H1 (cell line): ENCODE data around the gene CRHBP. TPM values are rescaled to one million over a fixed set of nuclear protein-coding genes. Genes with fewer than 3 reads are reported as not detected.

Source experiments
- CTCF ChIA-PET: fragments of 300-600 bp; sonication (Branson Sonifier 250); formaldehyde crosslinking; loops from one replicate; lab custom pipeline; 2021; ENCODE audit not compliant: partially characterized antibody; lab: Charles Lee
- POLR2A ChIA-PET: fragments of 300-600 bp; sonication (Branson Sonifier 250); formaldehyde crosslinking; loops from one replicate; lab custom pipeline; 2021; ENCODE audit warnings: inconsistent platforms; ENCODE audit not compliant: partially characterized antibody; lab: Charles Lee
- DNase-seq, 2 experiments: peaks; one replicate each; pipeline versions ENCODE4 v3.0.0 to v3.0.0-alpha.2; 2010 to 2022; ENCODE audit warnings: low spot score in 2 of 2, low read depth in 1 of 2, mixed read lengths in 1 of 2
- FAIRE-seq: peaks from 2 replicates; lab custom pipeline; 2011; peaks lifted over from hg19 to GRCh38; lab: Jason Lieb, UNC
- H2AFZ ChIP-seq: 2 replicates; pipeline ENCODE4 v1.8.1; 2012; ENCODE audit warnings: low read length, inconsistent platforms
- H2AK5ac ChIP-seq: 2 replicates; pipeline ENCODE4 v1.6.1; 2013; ENCODE audit warnings: low read depth, low read length
- H2BK120ac ChIP-seq: replicated peaks from 2 replicates; pipeline ENCODE3; 2013; ENCODE audit warnings: low read depth, low read length, inconsistent platforms
- H2BK12ac ChIP-seq: 2 replicates; pipeline ENCODE4 v1.6.1; 2013; ENCODE audit warnings: low read depth, low read length
- H2BK15ac ChIP-seq: 2 replicates; pipeline ENCODE4 v1.6.1; 2013; ENCODE audit warnings: low read length
- H2BK20ac ChIP-seq: 2 replicates; pipeline ENCODE4 v1.6.1; 2013; ENCODE audit warnings: low read length
- H2BK5ac ChIP-seq: 2 replicates; pipeline ENCODE4 v1.6.1; 2013; ENCODE audit warnings: low read depth, low read length
- H3K14ac ChIP-seq: 2 replicates; pipeline ENCODE4 v1.6.1; 2013; ENCODE audit warnings: inconsistent platforms; ENCODE audit not compliant: insufficient read length
- H3K18ac ChIP-seq: 2 replicates; pipeline ENCODE4 v1.6.1; 2013; ENCODE audit warnings: low read length; ENCODE audit errors: extremely low read depth
- H3K23ac ChIP-seq: 2 replicates; pipeline ENCODE4 v1.6.1; 2013; ENCODE audit warnings: inconsistent platforms; ENCODE audit not compliant: insufficient read length
- H3K23me2 ChIP-seq: 2 replicates; pipeline ENCODE4 v1.6.1; 2013; ENCODE audit warnings: low read depth, low read length
- H3K27ac ChIP-seq: 2 replicates; pipeline ENCODE4 v1.6.1; 2011; ENCODE audit warnings: low read depth, low read length, inconsistent platforms
- H3K27me3 ChIP-seq, 4 experiments: replicated peaks in 1 of 4; 1 replicate in 1 of 4; 2 replicates in 3 of 4; pipeline versions ENCODE4 v1.6.1 to v1.8.1; 2011 to 2013; ENCODE audit warnings: low read length in 3 of 4, mild to moderate bottlenecking in 3 of 4, inconsistent platforms in 2 of 4, mixed read lengths in 2 of 4, moderate library complexity in 1 of 4; ENCODE audit not compliant: control insufficient read depth in 3 of 4, insufficient read depth in 3 of 4; ENCODE audit errors: extremely low read depth in 1 of 4
- H3K36me3 ChIP-seq, 4 experiments: 2 replicates each; pipeline versions ENCODE4 v1.6.1 to v1.8.1; 2011 to 2013; ENCODE audit warnings: mild to moderate bottlenecking in 4 of 4, low read length in 3 of 4, moderate library complexity in 2 of 4, control low read depth in 1 of 4, inconsistent platforms in 1 of 4; ENCODE audit not compliant: insufficient read depth in 4 of 4, control insufficient read depth in 2 of 4
- H3K4ac ChIP-seq: replicated peaks from 2 replicates; pipeline ENCODE3; 2013; ENCODE audit warnings: low read length, low read depth, mixed read lengths, inconsistent platforms; ENCODE audit not compliant: insufficient read length
- H3K4me1 ChIP-seq, 4 experiments: replicated peaks in 1 of 4; 1 replicate in 1 of 4; 2 replicates in 3 of 4; pipeline versions ENCODE4 v1.6.1 to v1.8.1; 2011 to 2013; ENCODE audit warnings: low read length in 3 of 4, inconsistent platforms in 2 of 4, mixed read lengths in 1 of 4; ENCODE audit not compliant: insufficient read depth in 4 of 4, control insufficient read depth in 3 of 4
- H3K4me2 ChIP-seq, 2 experiments: 2 replicates each; pipeline versions ENCODE4 v1.6.1 to v1.8.1; 2011 to 2013; ENCODE audit warnings: low read depth in 2 of 2, low read length in 2 of 2, control low read depth in 1 of 2, inconsistent platforms in 1 of 2, mild to moderate bottlenecking in 1 of 2; ENCODE audit not compliant: insufficient read depth in 1 of 2
- H3K4me3 ChIP-seq, 4 experiments: fragments of 200-600, 300-600 bp in 1 of 4; sonication (generic), shearing (Covaris generic), sonication (Bioruptor Twin) in 1 of 4; 2 replicates each; pipeline versions ENCODE4 v1.5.1 to v1.8.1; 2011 to 2016; ENCODE audit warnings: low read length in 4 of 4, low read depth in 3 of 4, control low read depth in 2 of 4, inconsistent platforms in 2 of 4, mild to moderate bottlenecking in 2 of 4, mixed read lengths in 1 of 4, moderate library complexity in 1 of 4; ENCODE audit not compliant: insufficient read depth in 2 of 4; ENCODE audit errors: extremely low read depth in 1 of 4
- H3K56ac ChIP-seq: replicated peaks from 2 replicates; pipeline ENCODE3; 2013; ENCODE audit warnings: low read depth, mild to moderate bottlenecking, mixed read lengths, low read length, inconsistent platforms; ENCODE audit not compliant: insufficient read length
- H3K79me1 ChIP-seq: 2 replicates; pipeline ENCODE4 v1.6.1; 2013; ENCODE audit warnings: low read depth, low read length, control low read depth
- H3K79me2 ChIP-seq, 2 experiments: 2 replicates each; pipeline versions ENCODE4 v1.6.1 to v1.8.1; 2012 to 2013; ENCODE audit warnings: low read length in 2 of 2, mild to moderate bottlenecking in 2 of 2, inconsistent platforms in 1 of 2; ENCODE audit not compliant: insufficient read depth in 2 of 2, control insufficient read depth in 1 of 2
- H3K9ac ChIP-seq, 4 experiments: replicated peaks in 1 of 4; 1 replicate in 1 of 4; 2 replicates in 3 of 4; pipeline versions ENCODE4 v1.6.1 to v1.8.1; 2011 to 2013; ENCODE audit warnings: low read depth in 3 of 4, low read length in 3 of 4, control low read depth in 2 of 4, mild to moderate bottlenecking in 2 of 4, moderate library complexity in 2 of 4, inconsistent platforms in 1 of 4; ENCODE audit errors: extremely low read depth in 1 of 4
- H3K9me3 ChIP-seq, 2 experiments: 2 replicates each; pipeline versions ENCODE4 v1.6.1 to v1.8.1; 2012 to 2013; ENCODE audit warnings: mild to moderate bottlenecking in 2 of 2, moderate library complexity in 2 of 2, control low read depth in 1 of 2, inconsistent platforms in 1 of 2, low read depth in 1 of 2, low read length in 1 of 2, mixed read lengths in 1 of 2; ENCODE audit not compliant: insufficient read depth in 2 of 2
- H4K20me1 ChIP-seq, 2 experiments: replicated peaks in 1 of 2; 2 replicates each; pipeline versions ENCODE3 to v1.8.1; 2011 to 2013; ENCODE audit warnings: inconsistent platforms in 2 of 2, low read length in 2 of 2, mild to moderate bottlenecking in 1 of 2; ENCODE audit not compliant: insufficient read depth in 2 of 2, control insufficient read depth in 1 of 2
- H4K5ac ChIP-seq: 2 replicates; pipeline ENCODE4 v1.6.1; 2013; ENCODE audit warnings: low read length, low read depth, mixed read lengths, inconsistent platforms; ENCODE audit not compliant: insufficient read length
- H4K8ac ChIP-seq: 2 replicates; pipeline ENCODE4 v1.8.0; 2013; ENCODE audit warnings: mild to moderate bottlenecking, moderate library complexity, low read length, inconsistent platforms; ENCODE audit not compliant: insufficient read depth; ENCODE audit errors: extremely low read depth
- H4K91ac ChIP-seq: replicated peaks from 2 replicates; pipeline ENCODE3; 2013; ENCODE audit warnings: low read length, mixed read lengths, inconsistent platforms; ENCODE audit not compliant: insufficient read length
- CTCF ChIP-seq, 3 experiments: IDR thresholded peaks; 1 replicate in 2 of 3; 2 replicates in 1 of 3; pipeline versions ENCODE4 v1.5.1 to v1.6.1; 2011; ENCODE audit warnings: low read length in 3 of 3, mild to moderate bottlenecking in 3 of 3, inconsistent platforms in 2 of 3, low read depth in 1 of 3, moderate library complexity in 1 of 3; ENCODE audit not compliant: insufficient read depth in 1 of 3; ENCODE audit errors: control extremely low read depth in 1 of 3
- MAFK ChIP-seq: IDR thresholded peaks from 2 replicates; pipeline ENCODE4 v1.6.1; 2012; ENCODE audit warnings: low read depth, mild to moderate bottlenecking, improper control_type of control experiment, low read length
- RAD21 ChIP-seq, 2 experiments: IDR thresholded peaks in 1 of 2; conservative IDR thresholded peaks in 1 of 2; 2 replicates each; pipeline ENCODE4 v1.6.1; 2011; ENCODE audit warnings: low read depth in 2 of 2, low read length in 2 of 2, improper control_type of control experiment in 1 of 2, inconsistent platforms in 1 of 2, mild to moderate bottlenecking in 1 of 2, moderate library complexity in 1 of 2
- TEAD4 ChIP-seq: IDR thresholded peaks from 2 replicates; pipeline ENCODE4 v1.6.1; 2012; ENCODE audit warnings: low read depth, low read length, inconsistent platforms, mixed read lengths
- WGBS, 2 experiments: shearing (Covaris generic) in 1 of 2; methylation state at CpG; one replicate each; pipeline versions ENCODE4 v1.1.6 to v1.1.7; 2013 to 2015; ENCODE audit warnings: low lambda C conversion rate in 2 of 2, mixed read lengths in 2 of 2, inconsistent platforms in 1 of 2, low coverage in 1 of 2, missing lambda C conversion rate in 1 of 2; ENCODE audit not compliant: insufficient replicate concordance in 2 of 2, insufficient coverage in 1 of 2, insufficient read length in 1 of 2; ENCODE audit errors: extremely low coverage in 1 of 2, missing lambda C conversion rate in 1 of 2; 5-methylcytosine and 5-hydroxymethylcytosine counted together
- polyA plus RNA-seq, 7 experiments: library from polyadenylated mRNA; depleted of rRNA in 3 of 7; stranded (reverse) in 5 of 7; unstranded in 2 of 7; fragments of >200 nt in 5 of 7; fragments of 200-250 nt in 2 of 7; gene quantifications; 1 replicate in 5 of 7; 2 replicates in 1 of 7; 4 replicates in 1 of 7; pipeline versions ENCODE4 v1.2.1 to v1.2.3, GENCODE V29; 2011 to 2013; ENCODE audit warnings: missing spikeins in 2 of 7, mixed read lengths in 2 of 7
- total RNA-seq: library from RNA; stranded (reverse); fragmentation: NEBNext Ultra II Directional; extraction: Animal tissue kit (Norgen Biotek cat#: 25700); gene quantifications from 2 replicates; pipeline ENCODE4 v1.2.1, GENCODE V29; 2021

Gene CRHBP
- total and polyA plus RNA-seq, 2 of the 8 experiments (the other 6 are each of a cell fraction or from before 2014, with no cell fraction given) = 0.30 TPM; not detected in 1

- FAIRE-seq = peak; percentile 96
Observed at GRCh38 chr5:77015938-77016569, 63.2 kb downstream of the CRHBP start.

More at GRCh38 chr5:77015938-77016569, 63.2 kb downstream of the CRHBP start:
- no peak overlapping the region for H4K8ac ChIP-seq
- H3K9me3 ChIP-seq = no peaks in the 10 kb centered on the region
- no peak overlapping the region for H4K91ac ChIP-seq
- peak overlapping the region; percentile 56; the same call in 1 of the 2 replicates for H2AFZ ChIP-seq
- H3K27ac ChIP-seq = no peak overlapping the region
- H3K36me3 ChIP-seq = no peaks in the 10 kb centered on the region
- no peak overlapping the region for H3K14ac ChIP-seq
- TF ChIP-seq TEAD4 (peak; percentile 48; the same call in 1 of the 2 replicates), MAFK (no peak), CTCF (IDR thresholded peaks at IDR 0.05; ENCODE audit: control extremely low read depth in 1 of 3, insufficient read depth in 1 of 3, low read depth in 1 of 3, low read length in 3 of 3) (peak in 2 of 3 experiments; percentile 28 to 46; a peak in 2 of 4 replicates), RAD21 (IDR thresholded peaks at IDR 0.05 in 1 of 2, conservative IDR thresholded peaks at IDR 0.05 in 1 of 2; ENCODE audit: low read depth in 2 of 2, low read length in 2 of 2) (peak; percentile 73 to 76)
- no peaks in the 10 kb centered on the region for H4K20me1 ChIP-seq
- H3K27me3 ChIP-seq = no peaks in the 10 kb centered on the region
- H3K9ac ChIP-seq = no peak overlapping the region
- H2AK5ac ChIP-seq = no peak overlapping the region
- no peak overlapping the region for H2BK20ac ChIP-seq
- no peak overlapping the region for H3K23ac ChIP-seq
- WGBS, 2 experiments = 56% methylated on average over 3 of the region's 3 CpGs; no CpG with 5 or more reads in 1 of the 2 experiments
- no peak overlapping the region for H3K4me3 ChIP-seq
- no peak overlapping the region for H2BK5ac ChIP-seq
- POLR2A ChIA-PET = interaction anchor here (1.5 kb wide), 1 partner anchor 61 kb away, joined by 3 read pairs; no protein-coding TSS in a partner anchor
- H3K18ac ChIP-seq = no peak overlapping the region
- H2BK15ac ChIP-seq = no peak overlapping the region
- H3K56ac ChIP-seq = no peak overlapping the region
- H4K5ac ChIP-seq = no peak overlapping the region
- H3K79me2 ChIP-seq = no peaks in the 10 kb centered on the region
- no peak overlapping the region for H3K4ac ChIP-seq
- no peak overlapping the region for H2BK120ac ChIP-seq
- H3K23me2 ChIP-seq = no peaks in the 10 kb centered on the region
- no peak for DNase-seq
- no peaks in the 10 kb centered on the region for H3K79me1 ChIP-seq
- H3K4me2 ChIP-seq = no peak overlapping the region
- H2BK12ac ChIP-seq = no peak overlapping the region
- peaks cover 0 to 3% (median 0%) of the 10 kb centered on the region in 4 experiments; a peak in 1 of 7 replicates for H3K4me1 ChIP-seq
- CTCF ChIA-PET = interaction anchor here (0.7 to 3.2 kb wide), 18 partner anchors 9 to 414 kb away, joined by 3 to 48 read pairs (median 4); no protein-coding TSS in a partner anchor
